H9 (cell line): Measurements from ENCODE around the gene MIEF1. TPM values are rescaled to one million over a fixed set of nuclear protein-coding genes. Genes with fewer than 3 reads are reported as not detected.

Experiments used
- DNase-seq: peaks from one replicate; pipeline ENCODE4 v3.0.0-alpha.2; 2017
- H2AFZ ChIP-seq: one replicate; pipeline ENCODE4 v1.6.1; 2013; ENCODE audit warnings: mild to moderate bottlenecking, low read length, control low read depth, moderate library complexity
- H2AK5ac ChIP-seq: 2 replicates; pipeline ENCODE4 v1.6.1; 2013; ENCODE audit warnings: low read length, control low read depth, mixed read lengths; ENCODE audit not compliant: insufficient read length
- H2BK120ac ChIP-seq: one replicate; pipeline ENCODE4 v1.6.1; 2013; ENCODE audit warnings: low read depth, mild to moderate bottlenecking, low read length, control low read depth, inconsistent platforms; ENCODE audit not compliant: poor library complexity, severe bottlenecking
- H2BK12ac ChIP-seq: 2 replicates; pipeline ENCODE4 v1.6.1; 2013; ENCODE audit warnings: low read length, control low read depth, mixed read lengths, low read depth; ENCODE audit not compliant: insufficient read length
- H2BK15ac ChIP-seq: 2 replicates; pipeline ENCODE4 v1.6.1; 2013; ENCODE audit warnings: low read depth, low read length, control low read depth
- H2BK20ac ChIP-seq: one replicate; pipeline ENCODE4 v1.6.1; 2013; ENCODE audit warnings: low read depth, mild to moderate bottlenecking, low read length, control low read depth, inconsistent platforms; ENCODE audit not compliant: poor library complexity, severe bottlenecking
- H2BK5ac ChIP-seq: 2 replicates; pipeline ENCODE4 v1.6.1; 2013; ENCODE audit warnings: low read length, control low read depth, mixed read lengths; ENCODE audit not compliant: insufficient read length
- H3K14ac ChIP-seq: 2 replicates; pipeline ENCODE4 v1.6.1; 2013; ENCODE audit warnings: low read length, control low read depth; ENCODE audit not compliant: insufficient read depth
- H3K18ac ChIP-seq: 2 replicates; pipeline ENCODE4 v1.6.1; 2013; ENCODE audit warnings: low read depth, mild to moderate bottlenecking, mixed read lengths, low read length, control low read depth; ENCODE audit not compliant: insufficient read length
- H3K23ac ChIP-seq: 2 replicates; pipeline ENCODE4 v1.6.1; 2013; ENCODE audit warnings: low read length, control low read depth, mixed read lengths, low read depth; ENCODE audit not compliant: insufficient read length
- H3K23me2 ChIP-seq: 2 replicates; pipeline ENCODE4 v1.6.1; 2013; ENCODE audit warnings: low read depth, mild to moderate bottlenecking, mixed read lengths, low read length, control low read depth; ENCODE audit not compliant: insufficient read length, poor library complexity, severe bottlenecking
- H3K27ac ChIP-seq: 2 replicates; pipeline ENCODE4 v1.5.1; 2013; ENCODE audit warnings: low read length, control low read depth, mixed read lengths, low read depth; ENCODE audit not compliant: insufficient read length
- H3K27me3 ChIP-seq: 2 replicates; pipeline ENCODE4 v1.6.1; 2013; ENCODE audit warnings: low read length, control low read depth, inconsistent platforms; ENCODE audit not compliant: insufficient read depth
- H3K4ac ChIP-seq: 2 replicates; pipeline ENCODE4 v1.6.1; 2013; ENCODE audit warnings: low read depth, mild to moderate bottlenecking, control low read depth, inconsistent platforms, low read length, moderate library complexity
- H3K4me1 ChIP-seq: 2 replicates; pipeline ENCODE4 v1.6.1; 2013; ENCODE audit warnings: low read length, control low read depth, inconsistent platforms; ENCODE audit not compliant: insufficient read depth
- H3K4me2 ChIP-seq: 2 replicates; pipeline ENCODE4 v1.6.1; 2013; ENCODE audit warnings: low read length, control low read depth, mixed read lengths; ENCODE audit not compliant: insufficient read length, insufficient read depth
- H3K56ac ChIP-seq: 2 replicates; pipeline ENCODE4 v1.6.1; 2013; ENCODE audit warnings: low read depth, mild to moderate bottlenecking, mixed read lengths, low read length, control low read depth; ENCODE audit not compliant: insufficient read length
- H3K79me1 ChIP-seq: 2 replicates; pipeline ENCODE4 v1.6.1; 2013; ENCODE audit warnings: low read depth, mild to moderate bottlenecking, moderate library complexity, low read length, control low read depth, inconsistent platforms; ENCODE audit not compliant: insufficient read depth, poor library complexity, severe bottlenecking
- H3K79me2 ChIP-seq: 2 replicates; pipeline ENCODE4 v1.6.1; 2013; ENCODE audit warnings: low read length, control low read depth, inconsistent platforms; ENCODE audit not compliant: insufficient read depth
- H3K9ac ChIP-seq: 2 replicates; pipeline ENCODE4 v1.6.1; 2013; ENCODE audit warnings: low read length, control low read depth, mixed read lengths; ENCODE audit not compliant: insufficient read length; ENCODE audit errors: extremely low read depth
- H3K9me3 ChIP-seq: one replicate; pipeline ENCODE4 v1.6.1; 2013; ENCODE audit warnings: low read depth, low read length, inconsistent platforms; ENCODE audit not compliant: control insufficient read depth
- H3T11ph ChIP-seq: one replicate; pipeline ENCODE4 v1.6.1; 2013; ENCODE audit warnings: mild to moderate bottlenecking, low read length, control low read depth, inconsistent platforms
- H4K20me1 ChIP-seq: one replicate; pipeline ENCODE4 v1.6.1; 2013; ENCODE audit not compliant: control insufficient read depth, insufficient read length, insufficient read depth
- H4K5ac ChIP-seq: 2 replicates; pipeline ENCODE4 v1.6.1; 2013; ENCODE audit warnings: low read depth, mild to moderate bottlenecking, mixed read lengths, low read length, control low read depth; ENCODE audit not compliant: insufficient read length
- H4K8ac ChIP-seq: replicated peaks from 2 replicates; pipeline ENCODE4 v1.6.1; 2013; ENCODE audit warnings: low read length, control low read depth, mixed read lengths, low read depth; ENCODE audit not compliant: insufficient read length
- H4K91ac ChIP-seq: 2 replicates; pipeline ENCODE4 v1.6.1; 2013; ENCODE audit warnings: low read depth, mild to moderate bottlenecking, moderate library complexity, mixed read lengths, low read length, control low read depth; ENCODE audit not compliant: insufficient read length
- H3K27ac Mint-ChIP-seq, 3 experiments: 2 replicates in 2 of 3; 3 replicates in 1 of 3; pipeline ENCODE4 v1.8.0; 2020 to 2021; ENCODE audit warnings: mixed read lengths in 3 of 3, mild to moderate bottlenecking in 1 of 3, moderate library complexity in 1 of 3
- H3K27me3 Mint-ChIP-seq: 2 replicates; pipeline ENCODE4 v1.8.0; 2021; ENCODE audit warnings: low read depth, mild to moderate bottlenecking, moderate library complexity, mixed read lengths
- H3K36me3 Mint-ChIP-seq, 3 experiments: 2 replicates in 2 of 3; 3 replicates in 1 of 3; pipeline ENCODE4 v1.8.0; 2020 to 2021; ENCODE audit warnings: low read depth in 3 of 3, mixed read lengths in 3 of 3; ENCODE audit not compliant: insufficient read depth in 1 of 3
- H3K4me1 Mint-ChIP-seq, 2 experiments: 2 replicates each; pipeline ENCODE4 v1.8.0; 2020; ENCODE audit warnings: mixed read lengths in 2 of 2
- H3K4me3 Mint-ChIP-seq, 2 experiments: 2 replicates in 1 of 2; 3 replicates in 1 of 2; pipeline ENCODE4 v1.8.0; 2020 to 2021; ENCODE audit warnings: mild to moderate bottlenecking in 2 of 2, mixed read lengths in 2 of 2, moderate library complexity in 1 of 2
- H3K9me3 Mint-ChIP-seq, 2 experiments: 2 replicates in 1 of 2; 3 replicates in 1 of 2; pipeline ENCODE4 v1.8.0; 2020; ENCODE audit warnings: mild to moderate bottlenecking in 2 of 2, mixed read lengths in 2 of 2, moderate library complexity in 1 of 2
- WGBS: extraction: QIAGEN DNeasy Blood & Tissue Kit; methylation state at CpG from one replicate; pipeline ENCODE4 v1.1.7; 2013; ENCODE audit warnings: missing lambda C conversion rate, low lambda C conversion rate, mixed read lengths; ENCODE audit not compliant: insufficient read length; ENCODE audit errors: extremely low coverage; 5-methylcytosine and 5-hydroxymethylcytosine counted together
- total RNA-seq: library from RNA; stranded (reverse); gene quantifications from 2 replicates; pipeline ENCODE4 v1.2.1, GENCODE V29; 2021
- TF ChIP-seq, protein P1 (sequence below): fragments of 200-600 bp; sonication (generic); conservative IDR thresholded peaks from 3 replicates; pipeline ENCODE4 v1.8.0; 2021; ENCODE audit warnings: antibody characterized with exemption, mild to moderate bottlenecking

Gene MIEF1
- total RNA-seq, 1 experiment from 2014 or later, result 32.6 TPM

DNA sequence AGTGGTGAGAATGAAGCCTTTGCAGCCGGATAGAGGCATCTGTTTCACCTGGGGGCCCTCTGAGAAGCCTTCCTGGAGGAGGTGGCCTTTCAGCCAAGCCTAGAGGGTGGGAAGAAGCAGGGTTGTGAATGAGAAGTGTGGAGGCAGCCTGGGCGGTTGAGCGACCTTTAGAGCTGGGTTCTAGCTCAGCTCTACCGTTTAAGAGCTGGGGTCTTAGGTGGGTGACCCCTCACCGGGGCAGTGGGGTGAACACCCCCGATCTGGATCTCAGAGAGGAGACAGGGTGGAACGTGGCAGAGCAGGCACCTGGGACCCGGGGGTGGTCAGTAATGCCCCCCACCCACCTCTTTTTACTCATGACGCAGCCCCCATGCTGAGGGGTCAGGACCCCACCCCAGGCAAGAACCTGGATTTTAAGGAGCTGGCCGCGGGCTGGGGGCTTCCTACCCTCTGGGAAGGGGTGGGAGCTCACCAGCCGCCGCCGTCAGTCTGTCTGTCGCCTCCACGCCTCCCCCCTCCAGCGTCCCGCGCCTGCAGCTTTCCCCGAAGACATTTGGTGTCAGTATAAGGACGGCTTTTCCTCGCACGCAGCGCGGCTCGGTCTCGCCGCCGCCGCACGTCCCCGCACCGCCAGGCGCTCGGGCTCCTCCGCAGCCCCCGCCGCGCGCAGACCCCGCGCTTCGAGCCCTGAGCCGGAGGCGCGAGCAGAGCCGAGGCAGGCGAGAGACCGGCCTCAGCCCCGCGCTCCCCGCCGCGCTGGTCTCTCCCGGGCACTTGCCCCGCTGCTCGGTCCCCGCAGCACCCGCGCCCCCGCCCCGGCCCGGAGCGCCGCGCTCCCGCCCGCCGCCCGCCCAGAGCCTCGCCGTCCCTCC is 55.1 kb downstream of the MIEF1 start:
- peak overlapping the region; percentile 38 for H3K4me2 ChIP-seq
- H3K4me3 Mint-ChIP-seq, result peak overlapping the region; percentile 50 to 81

More for the DNA sequence above, 55.1 kb downstream of the MIEF1 start:
- Histone ChIP-seq H3K79me2 (no peaks in the 10 kb centered on the region), H2BK120ac (no peak overlapping the region), H2AK5ac (no peak overlapping the region), H3K9ac (no peak overlapping the region), H2AFZ (no peak overlapping the region), H2BK20ac (no peak overlapping the region), H4K20me1 (no peaks in the 10 kb centered on the region), H3K4me1 (no peaks in the 10 kb centered on the region), H3K27ac (no peak overlapping the region), H3K14ac (no peak overlapping the region), H4K8ac (no peak overlapping the region), H3K23me2 (peaks cover 4% of the 10 kb centered on the region), H3T11ph (no peak overlapping the region), H2BK5ac (no peak overlapping the region), H3K27me3 (peaks cover 36% of the 10 kb centered on the region), H2BK12ac (no peak overlapping the region), H3K23ac (no peak overlapping the region), H3K56ac (no peak overlapping the region), H3K9me3 (no peaks in the 10 kb centered on the region), H2BK15ac (no peak overlapping the region), H3K4ac (no peak overlapping the region), H4K91ac (no peak overlapping the region), H4K5ac (no peak overlapping the region), H3K79me1 (no peaks in the 10 kb centered on the region), H3K18ac (no peak overlapping the region)
- DNase-seq, result no peak
- TF ChIP-seq, protein P1, sequence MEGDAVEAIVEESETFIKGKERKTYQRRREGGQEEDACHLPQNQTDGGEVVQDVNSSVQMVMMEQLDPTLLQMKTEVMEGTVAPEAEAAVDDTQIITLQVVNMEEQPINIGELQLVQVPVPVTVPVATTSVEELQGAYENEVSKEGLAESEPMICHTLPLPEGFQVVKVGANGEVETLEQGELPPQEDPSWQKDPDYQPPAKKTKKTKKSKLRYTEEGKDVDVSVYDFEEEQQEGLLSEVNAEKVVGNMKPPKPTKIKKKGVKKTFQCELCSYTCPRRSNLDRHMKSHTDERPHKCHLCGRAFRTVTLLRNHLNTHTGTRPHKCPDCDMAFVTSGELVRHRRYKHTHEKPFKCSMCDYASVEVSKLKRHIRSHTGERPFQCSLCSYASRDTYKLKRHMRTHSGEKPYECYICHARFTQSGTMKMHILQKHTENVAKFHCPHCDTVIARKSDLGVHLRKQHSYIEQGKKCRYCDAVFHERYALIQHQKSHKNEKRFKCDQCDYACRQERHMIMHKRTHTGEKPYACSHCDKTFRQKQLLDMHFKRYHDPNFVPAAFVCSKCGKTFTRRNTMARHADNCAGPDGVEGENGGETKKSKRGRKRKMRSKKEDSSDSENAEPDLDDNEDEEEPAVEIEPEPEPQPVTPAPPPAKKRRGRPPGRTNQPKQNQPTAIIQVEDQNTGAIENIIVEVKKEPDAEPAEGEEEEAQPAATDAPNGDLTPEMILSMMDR, result no peak
- Mint-ChIP-seq H3K4me1 (peaks cover 9 to 17% of the 10 kb centered on the region in 2 experiments), H3K27me3 (peaks cover 52% of the 10 kb centered on the region), H3K27ac (no peak overlapping the region), H3K36me3 (no peaks in the 10 kb centered on the region; a peak in 1 of 7 replicates), H3K9me3 (no peaks in the 10 kb centered on the region)
- no CpG with 5 or more reads among the region's 72 CpGs for WGBS
